BJ (cell line): ENCODE results near the gene SMYD3. TPM values are rescaled to one million over a fixed set of nuclear protein-coding genes. Genes with fewer than 3 reads are reported as not detected.

ENCODE experiments used
- CTCF ChIA-PET: fragments of 350-600 bp; formaldehyde crosslinking; extraction: SDS; loops from one replicate; lab custom pipeline; 2021; ENCODE audit warnings: antibody characterized with exemption, inconsistent platforms; lab: Yijun Ruan, JAX
- POLR2A ChIA-PET: fragments of 300-600 bp; sonication (Branson Sonifier 250); formaldehyde crosslinking; extraction: SDS; loops from one replicate; lab custom pipeline; 2021; ENCODE audit warnings: antibody characterized with exemption; lab: Charles Lee
- DNase-seq: peaks from one replicate; pipeline ENCODE4 v3.0.0-alpha.2; 2011; ENCODE audit warnings: low read depth
- H3K27me3 ChIP-seq: 2 replicates; pipeline ENCODE4 v1.6.0; 2011; ENCODE audit warnings: low read length; ENCODE audit not compliant: control insufficient read depth, insufficient read depth
- H3K36me3 ChIP-seq: 2 replicates; pipeline ENCODE4 v1.5.1; 2011; ENCODE audit warnings: low read length; ENCODE audit not compliant: control insufficient read depth, insufficient read depth
- H3K4me3 ChIP-seq: 2 replicates; pipeline ENCODE4 v1.5.1; 2011; ENCODE audit warnings: low read depth, mild to moderate bottlenecking, control low read depth, low read length
- CTCF ChIP-seq: IDR thresholded peaks from 2 replicates; pipeline ENCODE4 v1.5.1; 2011; ENCODE audit warnings: low read depth, mild to moderate bottlenecking, control low read depth, inconsistent platforms, low read length, moderate library complexity; ENCODE audit not compliant: insufficient read depth
- polyA plus RNA-seq: library from polyadenylated mRNA; depleted of rRNA; stranded (reverse); fragments of >200 nt; gene quantifications from 2 replicates; pipeline ENCODE4 v1.2.3, GENCODE V29; 2011

The SMYD3 gene
- polyA plus RNA-seq, 1 experiment, result 26.1 TPM

GRCh38 chr1:245831518-245831917, 675.6 kb downstream of the SMYD3 start:
- DNase-seq, result no peak
- no peak for TF ChIP-seq CTCF
- POLR2A ChIA-PET, result no interaction called here
- CTCF ChIA-PET, result interaction anchor here (0.6 to 0.7 kb wide), 2 partner anchors 12 to 137 kb away, joined by 3 read pairs; no protein-coding TSS in a partner anchor
- Histone ChIP-seq H3K4me3 (no peak overlapping the region), H3K36me3 (no peaks in the 10 kb centered on the region), H3K27me3 (no peaks in the 10 kb centered on the region)

- DNase-seq, result no peak
- Histone ChIP-seq H3K4me3 (no peak overlapping the region), H3K27me3 (no peaks in the 10 kb centered on the region), H3K36me3 (no peaks in the 10 kb centered on the region)
- no peak for TF ChIP-seq CTCF
- CTCF ChIA-PET, result no interaction called here
- POLR2A ChIA-PET, result no interaction called here
Measured at GRCh38 chr1:245829826-245830225, 677.3 kb downstream of the SMYD3 start.

- H3K4me3 ChIP-seq, result no peak overlapping the region
- H3K36me3 ChIP-seq, result no peaks in the 10 kb centered on the region
- TF ChIP-seq CTCF, result no peak
- DNase-seq, result no peak
- no peaks in the 10 kb centered on the region for H3K27me3 ChIP-seq
- CTCF ChIA-PET, result interaction anchor here (0.7 kb wide), 1 partner anchor 15 kb away, joined by 3 read pairs; no protein-coding TSS in a partner anchor
- POLR2A ChIA-PET, result no interaction called here
Measured at GRCh38 chr1:245829194-245829593, 677.9 kb downstream of the SMYD3 start.

- DNase-seq, result no peak
- H3K4me3 ChIP-seq, result no peak overlapping the region
- POLR2A ChIA-PET, result no interaction called here
- H3K36me3 ChIP-seq, result no peaks in the 10 kb centered on the region
- TF ChIP-seq CTCF, result no peak
- H3K27me3 ChIP-seq, result no peaks in the 10 kb centered on the region
- CTCF ChIA-PET, result no interaction called here
Measured at GRCh38 chr1:245827301-245827700, 679.8 kb downstream of the SMYD3 start.

GRCh38 chr1:245825128-245825901, 681.8 kb downstream of the SMYD3 start:
- Histone ChIP-seq H3K27me3 (no peaks in the 10 kb centered on the region), H3K4me3 (no peak overlapping the region), H3K36me3 (no peaks in the 10 kb centered on the region)
- peak; percentile 40 for TF ChIP-seq CTCF
- no peak for DNase-seq
- ChIA-PET POLR2A (no interaction called here), CTCF (interaction anchor here (0.7 to 1.0 kb wide), 3 partner anchors 14 to 57 kb away, joined by 3 read pairs; no protein-coding TSS in a partner anchor)
